HepG2 (cell line): Measurements from ENCODE around the gene TYMP. TPM values are rescaled to one million over a fixed set of nuclear protein-coding genes. Genes with fewer than 3 reads are reported as not detected.

Experiments used
- ARID4A ChIP-seq: sonication (generic); formaldehyde crosslinking; IDR thresholded peaks from 2 replicates; pipeline ENCODE4 v1.5.0; 2020; ENCODE audit warnings: mild to moderate bottlenecking, missing genetic modification reagents, borderline replicate concordance
- CREM ChIP-seq, 2 experiments: sonication (generic) in 1 of 2; formaldehyde crosslinking in 1 of 2; IDR thresholded peaks; 2 replicates each; pipeline versions ENCODE4 v1.4.0 to v1.6.1; 2016 to 2020; ENCODE audit warnings: antibody characterized with exemption in 1 of 2, mild to moderate bottlenecking in 1 of 2, missing genetic modification reagents in 1 of 2
- EEA1 ChIP-seq: sonication (generic); formaldehyde crosslinking; IDR thresholded peaks from 2 replicates; pipeline ENCODE4 v1.5.1; 2020; ENCODE audit warnings: mild to moderate bottlenecking, missing genetic modification reagents, borderline replicate concordance
- FUBP1 ChIP-seq: sonication (generic); formaldehyde crosslinking; IDR thresholded peaks from 2 replicates; pipeline ENCODE4 v1.5.1; 2020; ENCODE audit warnings: missing genetic modification reagents, mild to moderate bottlenecking, borderline replicate concordance
- HMG20A ChIP-seq: IDR thresholded peaks from 2 replicates; pipeline ENCODE4 v1.6.1; 2016; ENCODE audit warnings: borderline replicate concordance
- HOXD1 ChIP-seq: sonication (generic); formaldehyde crosslinking; IDR thresholded peaks from 2 replicates; pipeline ENCODE4 v1.5.0; 2020; ENCODE audit warnings: missing genetic modification reagents
- MLXIP ChIP-seq: sonication (generic); formaldehyde crosslinking; IDR thresholded peaks from 2 replicates; pipeline ENCODE4 v1.9.0; 2021; ENCODE audit warnings: missing genetic modification reagents, borderline replicate concordance
- PHF8 ChIP-seq: sonication (generic); formaldehyde crosslinking; IDR thresholded peaks from 2 replicates; pipeline ENCODE4 v1.5.0; 2020; ENCODE audit warnings: missing genetic modification reagents
- RCOR2 ChIP-seq: IDR thresholded peaks from 2 replicates; pipeline ENCODE4 v1.6.1; 2016; ENCODE audit warnings: missing biosample characterization, missing genetic modification reagents
- TFAP4 ChIP-seq: sonication (generic); IDR thresholded peaks from 2 replicates; pipeline ENCODE4 v1.6.1; 2016; ENCODE audit warnings: low read depth, borderline replicate concordance
- TRAFD1 ChIP-seq: sonication (generic); formaldehyde crosslinking; IDR thresholded peaks from 2 replicates; pipeline ENCODE4 v1.5.1; 2020; ENCODE audit warnings: missing genetic modification reagents, mild to moderate bottlenecking, borderline replicate concordance
- ZBTB26 ChIP-seq: IDR thresholded peaks from 2 replicates; pipeline ENCODE4 v1.6.1; 2016; ENCODE audit warnings: missing compliant biosample characterization, missing genetic modification reagents, borderline replicate concordance
- ZNF382 ChIP-seq: sonication (generic); formaldehyde crosslinking; IDR thresholded peaks from 2 replicates; pipeline ENCODE4 v1.5.0; 2020; ENCODE audit warnings: missing genetic modification reagents, mild to moderate bottlenecking, borderline replicate concordance
- ZNF577 ChIP-seq: sonication (generic); formaldehyde crosslinking; IDR thresholded peaks from 2 replicates; pipeline ENCODE4 v1.4.0; 2020; ENCODE audit warnings: mild to moderate bottlenecking, low read depth, missing genetic modification reagents, borderline replicate concordance
- ZNF660 ChIP-seq: sonication (generic); formaldehyde crosslinking; IDR thresholded peaks from 2 replicates; pipeline ENCODE4 v1.5.1; 2020; ENCODE audit warnings: mild to moderate bottlenecking, low read depth, missing genetic modification reagents, borderline replicate concordance
- polyA plus RNA-seq, 8 experiments: library from polyadenylated mRNA; depleted of rRNA in 3 of 8; stranded (reverse) in 7 of 8; unstranded in 1 of 8; fragments of >200 nt; fragmentation: Illumina TruSeq in 4 of 8; extraction: Trizol in 4 of 8; gene quantifications; 2 replicates each; pipeline versions ENCODE4 v1.2.1 to v1.2.3, GENCODE V29; 2011 to 2016; ENCODE audit warnings: low read depth in 4 of 8, missing spikeins in 1 of 8, mixed read lengths in 1 of 8; ENCODE audit not compliant: insufficient read depth in 1 of 8
- total RNA-seq, 5 experiments: library from RNA; depleted of rRNA; stranded (reverse); fragments of >200 nt; fragmentation: Illumina TruSeq; extraction: Trizol; gene quantifications; 2 replicates each; pipeline ENCODE4 v1.2.3, GENCODE V29; 2016; ENCODE audit warnings: low read depth in 1 of 5

TYMP gene
- total and polyA plus RNA-seq, 2 of the 13 experiments (the other 11 are each of a cell fraction or from before 2014, with no cell fraction given): 3.9 to 4.3 TPM

- TF ChIP-seq FUBP1 (no peak), ARID4A (no peak; the same call in 1 of the 2 replicates), ZNF382 (CRISPR knock-in tag) (no peak), ZNF660 (no peak), EEA1 (CRISPR knock-in tag) (no peak), RCOR2 (no peak), TRAFD1 (CRISPR knock-in tag) (no peak), PHF8 (no peak; the same call in 1 of the 2 replicates), TFAP4 (peak; percentile 82; the same call in 1 of the 2 replicates), ZBTB26 (no peak), ZNF577 (CRISPR knock-in tag) (no peak), MLXIP (CRISPR knock-in tag) (no peak), HMG20A (no peak), HOXD1 (CRISPR knock-in tag) (no peak), CREM (IDR thresholded peaks at IDR 0.05) (no peak), CREM (CRISPR knock-in tag; IDR thresholded peaks at IDR 0.05) (no peak)
These were observed 39.2 kb upstream of the TYMP start (continued) for GRCh38 chr22:50569041-50569459.
